ENCODE data around the gene KCNN2. TPM values are rescaled to one million over a fixed set of nuclear protein-coding genes. Genes with fewer than 3 reads are reported as not detected.

Gene KCNN2
- total RNA-seq, 1 donor from 2014 or later, result 10.0 TPM

DNA sequence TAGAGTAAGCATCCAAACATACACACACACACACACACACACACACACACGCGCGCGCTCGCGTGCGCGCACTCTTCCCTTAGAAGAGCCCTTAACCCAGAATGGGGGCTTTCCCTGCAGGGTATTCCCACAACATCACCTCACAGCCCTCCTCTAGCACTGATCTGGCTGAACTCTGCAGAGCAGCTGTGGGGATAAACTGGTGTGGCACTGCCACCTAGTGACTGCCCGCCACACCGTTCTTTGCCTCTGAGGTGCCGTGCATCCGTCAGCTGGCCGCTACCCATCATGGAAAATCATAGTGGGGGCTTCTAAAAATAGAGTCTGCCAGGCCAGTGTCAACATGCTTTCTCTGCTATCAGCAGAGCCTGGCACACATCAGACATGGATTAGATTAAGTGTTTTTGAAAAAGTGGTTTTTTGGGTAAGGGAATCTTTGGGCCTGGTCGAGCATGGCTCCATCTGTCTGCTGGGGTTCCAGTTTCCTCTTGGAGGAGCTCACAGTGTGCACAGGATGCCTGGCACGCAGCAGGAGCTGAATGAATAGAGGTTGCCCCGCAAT, 88.1 kb downstream of the KCNN2 start:
- TF ChIP-seq CTCF (IDR thresholded peaks at IDR 0.05), result peak; percentile 49 to 78 (median 61)
- peak overlapping the region in 1 of 2 donors; percentile 33 for H3K27ac ChIP-seq
- intact Hi-C loops (cut with DNase I), result loop anchor here (1.0 to 5.0 kb wide), 3 partner anchors 643 to 838 kb away; no protein-coding TSS in a partner anchor
- no peaks in the 10 kb centered on the region for H3K36me3 ChIP-seq
- no peaks in the 10 kb centered on the region for H3K27me3 ChIP-seq
- no peak overlapping the region for H3K4me3 ChIP-seq
- H3K9me3 ChIP-seq, result no peaks in the 10 kb centered on the region
- peak in 1 of 2 donors; percentile 76 for DNase-seq (ENCODE audit: low spot score in 2 of 2)
- no peaks in the 10 kb centered on the region for H3K4me1 ChIP-seq

- Histone ChIP-seq H3K4me3 (no peak overlapping the region), H3K27me3 (no peaks in the 10 kb centered on the region), H3K27ac (peak overlapping the region in 1 of 2 donors; percentile 33), H3K4me1 (no peaks in the 10 kb centered on the region), H3K36me3 (no peaks in the 10 kb centered on the region), H3K9me3 (no peaks in the 10 kb centered on the region)
- intact Hi-C loops (cut with DNase I), result loop anchor here (1.0 kb wide), 2 partner anchors 771 to 838 kb away; no protein-coding TSS in a partner anchor
- no peak for DNase-seq (ENCODE audit: low spot score in 2 of 2)
- TF ChIP-seq CTCF (IDR thresholded peaks at IDR 0.05), result no peak
Observed at GRCh38 chr5:114450437-114450836, 88.6 kb downstream of the KCNN2 start.

DNA sequence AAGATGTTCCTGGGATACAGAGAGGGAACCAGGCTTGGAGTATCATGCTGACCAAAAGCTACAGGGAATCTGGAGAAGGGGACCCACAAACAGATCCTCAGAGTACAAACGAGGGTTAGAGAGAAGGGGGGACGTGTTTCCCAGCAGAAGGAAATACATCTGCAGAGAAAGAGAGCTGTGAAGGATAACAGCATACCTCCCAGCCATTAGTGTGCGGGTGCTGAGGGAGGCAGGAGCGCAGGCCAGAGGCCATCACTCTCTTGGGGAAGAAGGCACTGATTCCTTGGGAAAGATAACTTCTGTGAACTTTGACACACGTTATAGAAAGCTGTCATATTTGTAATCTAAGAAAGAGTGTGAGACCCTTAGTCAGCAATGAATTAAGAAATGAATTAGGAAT, 96.9 kb downstream of the KCNN2 start:
- Histone ChIP-seq H3K9me3 (no peaks in the 10 kb centered on the region), H3K27ac (no peak overlapping the region), H3K4me1 (no peaks in the 10 kb centered on the region), H3K36me3 (no peaks in the 10 kb centered on the region), H3K4me3 (no peak overlapping the region), H3K27me3 (no peaks in the 10 kb centered on the region)
- TF ChIP-seq CTCF (IDR thresholded peaks at IDR 0.05), result no peak
- intact Hi-C loops (cut with DNase I), result no loop called here
- no peak for DNase-seq (ENCODE audit: low spot score in 2 of 2)

DNA sequence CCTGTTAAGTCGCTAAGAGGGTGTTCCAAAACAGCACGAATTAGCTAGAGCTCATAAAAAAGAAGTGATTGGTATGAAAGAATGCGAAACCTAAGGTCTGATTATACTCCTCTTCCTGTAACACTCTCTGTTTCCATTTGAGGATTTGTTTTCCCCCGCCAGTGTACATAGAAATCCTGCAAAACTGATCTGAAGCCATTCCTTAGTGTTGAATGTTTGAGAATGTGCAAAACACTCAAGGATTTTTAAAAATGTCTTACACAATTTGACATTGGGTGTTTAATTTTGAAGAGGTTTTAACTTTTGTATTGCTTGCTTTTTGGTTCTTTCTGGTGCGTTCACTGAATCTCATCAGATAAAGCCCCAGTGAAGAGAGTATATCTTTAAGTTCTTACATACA, 105.3 kb downstream of the KCNN2 start:
- Histone ChIP-seq H3K36me3 (no peaks in the 10 kb centered on the region), H3K27ac (no peak overlapping the region), H3K27me3 (no peaks in the 10 kb centered on the region), H3K9me3 (no peaks in the 10 kb centered on the region), H3K4me1 (no peaks in the 10 kb centered on the region), H3K4me3 (no peak overlapping the region)
- DNase-seq (ENCODE audit: low spot score in 2 of 2), result no peak
- intact Hi-C loops (cut with DNase I), result no loop called here
- no peak for TF ChIP-seq CTCF (IDR thresholded peaks at IDR 0.05)

- no peak for DNase-seq (ENCODE audit: low spot score in 2 of 2)
- Histone ChIP-seq H3K27me3 (no peaks in the 10 kb centered on the region), H3K4me3 (no peak overlapping the region), H3K9me3 (no peaks in the 10 kb centered on the region), H3K36me3 (no peaks in the 10 kb centered on the region), H3K27ac (no peak overlapping the region), H3K4me1 (no peaks in the 10 kb centered on the region)
- no peak for TF ChIP-seq CTCF (IDR thresholded peaks at IDR 0.05)
- intact Hi-C loops (cut with DNase I), result no loop called here
Observed at GRCh38 chr5:114467729-114468128, 105.9 kb downstream of the KCNN2 start.

- no peak for TF ChIP-seq CTCF (IDR thresholded peaks at IDR 0.05)
Observed at GRCh38 chr5:114469372-114469771, 107.5 kb downstream of the KCNN2 start.

More at GRCh38 chr5:114469372-114469771, 107.5 kb downstream of the KCNN2 start:
- H3K27me3 ChIP-seq, result no peaks in the 10 kb centered on the region
- no peaks in the 10 kb centered on the region for H3K36me3 ChIP-seq
- H3K9me3 ChIP-seq, result no peaks in the 10 kb centered on the region
- no peaks in the 10 kb centered on the region for H3K4me1 ChIP-seq
- H3K4me3 ChIP-seq, result no peak overlapping the region
- intact Hi-C loops (cut with DNase I), result no loop called here
- DNase-seq (ENCODE audit: low spot score in 2 of 2), result no peak
- no peak overlapping the region for H3K27ac ChIP-seq
